Measurements from ENCODE around the gene GPBAR1.

The GPBAR1 gene

DNA sequence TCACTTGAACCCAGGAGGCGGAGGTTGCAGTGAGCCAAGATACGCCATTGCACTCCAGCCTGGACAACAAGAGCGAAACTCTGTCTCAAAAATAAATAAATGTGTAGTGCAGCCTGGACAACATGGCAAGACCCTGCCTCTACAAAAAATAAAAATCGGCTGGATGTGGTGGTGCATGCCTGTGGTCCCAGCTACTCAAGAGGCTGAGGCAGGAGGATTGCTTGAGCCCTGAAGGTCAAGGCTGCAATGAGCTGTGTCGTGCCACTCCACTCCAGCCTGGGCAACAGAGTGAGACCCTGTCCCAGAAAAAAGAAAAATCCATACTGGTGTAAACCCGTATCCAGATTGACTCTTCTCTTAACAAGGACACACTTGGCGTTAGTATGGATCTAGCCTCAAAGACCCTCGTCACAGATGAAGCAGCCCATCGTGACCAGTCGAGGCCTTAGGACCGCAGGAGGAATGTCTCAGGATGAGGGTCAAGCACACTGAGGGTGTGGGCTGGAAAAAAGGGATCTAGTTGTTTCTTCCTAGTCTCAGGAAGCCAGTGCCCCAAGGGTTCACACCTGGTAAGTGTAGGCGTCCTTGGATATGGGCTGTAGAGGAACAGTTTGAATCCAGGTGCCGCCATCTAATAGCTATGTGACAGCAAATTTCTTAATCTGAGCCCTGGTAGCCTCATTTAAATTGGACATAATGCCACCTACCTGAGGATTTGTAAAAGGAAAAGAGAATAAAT is 4.0 kb upstream of the GPBAR1 start:
- Histone ChIP-seq H3K4me1 (ENCODE audit: insufficient read depth, insufficient read length) (peaks cover 18% of the 10 kb centered on the region), H3K27me3 (ENCODE audit: insufficient read depth, insufficient read length) (no peaks in the 10 kb centered on the region), H3K4me3 (ENCODE audit: insufficient read length, low read depth) (no peak overlapping the region), H3K9ac (ENCODE audit: insufficient read length, low read depth) (no peak overlapping the region), H3K36me3 (ENCODE audit: insufficient read depth, insufficient read length, low read length) (peaks cover 48% of the 10 kb centered on the region), H3K9me3 (ENCODE audit: insufficient read depth, low read length) (no peaks in the 10 kb centered on the region)
- no peak for TF ChIP-seq SUZ12 (IDR thresholded peaks at IDR 0.05; ENCODE audit: extremely low read depth, insufficient read depth, insufficient read length)
- no peak for TF ChIP-seq ZNF274 (IDR thresholded peaks at IDR 0.05; ENCODE audit: low read depth, low read length)
- no peak for TF ChIP-seq YY1 (IDR thresholded peaks at IDR 0.05; ENCODE audit: insufficient read depth, insufficient read length)
- DNase-seq (ENCODE audit: low read depth, low spot score), result no peak

GRCh38 chr2:218257390-218257981 is 3.3 kb upstream of the GPBAR1 start:
- Histone ChIP-seq H3K27me3 (ENCODE audit: insufficient read depth, insufficient read length) (no peaks in the 10 kb centered on the region), H3K9ac (ENCODE audit: insufficient read length, low read depth) (no peak overlapping the region), H3K4me3 (ENCODE audit: insufficient read length, low read depth) (no peak overlapping the region), H3K36me3 (ENCODE audit: insufficient read depth, insufficient read length, low read length) (peaks cover 41% of the 10 kb centered on the region), H3K9me3 (ENCODE audit: insufficient read depth, low read length) (no peaks in the 10 kb centered on the region), H3K4me1 (ENCODE audit: insufficient read depth, insufficient read length) (peaks cover 20% of the 10 kb centered on the region)
- TF ChIP-seq ZNF274 (IDR thresholded peaks at IDR 0.05; ENCODE audit: low read depth, low read length) (no peak), YY1 (IDR thresholded peaks at IDR 0.05; ENCODE audit: insufficient read depth, insufficient read length) (no peak), SUZ12 (IDR thresholded peaks at IDR 0.05; ENCODE audit: extremely low read depth, insufficient read depth, insufficient read length) (no peak)
- DNase-seq (ENCODE audit: low read depth, low spot score), result peak; percentile 46

GRCh38 chr2:218259099-218259961 is 1.5 kb upstream of the GPBAR1 start:
- peaks cover 20% of the 10 kb centered on the region for H3K4me1 ChIP-seq (ENCODE audit: insufficient read depth, insufficient read length)
- no peaks in the 10 kb centered on the region for H3K9me3 ChIP-seq (ENCODE audit: insufficient read depth, low read length)
- peaks cover 41% of the 10 kb centered on the region for H3K36me3 ChIP-seq (ENCODE audit: insufficient read depth, insufficient read length, low read length)
- H3K4me3 ChIP-seq (ENCODE audit: insufficient read length, low read depth), result no peak overlapping the region
- TF ChIP-seq ZNF274 (IDR thresholded peaks at IDR 0.05; ENCODE audit: low read depth, low read length), result no peak
- TF ChIP-seq YY1 (IDR thresholded peaks at IDR 0.05; ENCODE audit: insufficient read depth, insufficient read length), result no peak
- no peak for TF ChIP-seq SUZ12 (IDR thresholded peaks at IDR 0.05; ENCODE audit: extremely low read depth, insufficient read depth, insufficient read length)
- H3K27me3 ChIP-seq (ENCODE audit: insufficient read depth, insufficient read length), result no peaks in the 10 kb centered on the region
- DNase-seq (ENCODE audit: low read depth, low spot score), result no peak
- H3K9ac ChIP-seq (ENCODE audit: insufficient read length, low read depth), result peak overlapping the region; percentile 3

DNA sequence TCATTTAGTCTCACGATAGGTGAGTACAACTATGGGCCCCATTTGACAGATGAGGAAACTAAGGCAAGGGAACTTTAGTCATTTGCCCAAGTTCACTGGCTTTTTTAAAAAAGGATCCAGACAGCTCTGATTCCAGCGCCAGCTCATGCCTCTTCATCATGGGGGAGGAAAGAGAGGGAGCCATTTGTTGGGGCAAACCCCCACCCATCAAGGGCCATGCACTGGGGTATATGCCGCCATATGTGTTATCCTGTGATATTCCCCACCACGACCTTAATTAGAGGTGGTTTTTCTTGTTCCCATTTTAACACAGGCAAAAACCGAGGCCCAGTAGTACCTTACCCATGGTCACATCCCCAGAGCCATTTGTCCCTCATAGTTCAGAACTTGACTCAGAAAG is 649 bp upstream of the GPBAR1 start:
- Histone ChIP-seq H3K27me3 (ENCODE audit: insufficient read depth, insufficient read length) (no peaks in the 10 kb centered on the region), H3K36me3 (ENCODE audit: insufficient read depth, insufficient read length, low read length) (peaks cover 41% of the 10 kb centered on the region), H3K4me1 (ENCODE audit: insufficient read depth, insufficient read length) (peaks cover 20% of the 10 kb centered on the region), H3K4me3 (ENCODE audit: insufficient read length, low read depth) (no peak overlapping the region), H3K9ac (ENCODE audit: insufficient read length, low read depth) (no peak overlapping the region), H3K9me3 (ENCODE audit: insufficient read depth, low read length) (no peaks in the 10 kb centered on the region)
- TF ChIP-seq ZNF274 (IDR thresholded peaks at IDR 0.05; ENCODE audit: low read depth, low read length) (no peak), SUZ12 (IDR thresholded peaks at IDR 0.05; ENCODE audit: extremely low read depth, insufficient read depth, insufficient read length) (no peak), YY1 (IDR thresholded peaks at IDR 0.05; ENCODE audit: insufficient read depth, insufficient read length) (no peak)
- no peak for DNase-seq (ENCODE audit: low read depth, low spot score)

DNA sequence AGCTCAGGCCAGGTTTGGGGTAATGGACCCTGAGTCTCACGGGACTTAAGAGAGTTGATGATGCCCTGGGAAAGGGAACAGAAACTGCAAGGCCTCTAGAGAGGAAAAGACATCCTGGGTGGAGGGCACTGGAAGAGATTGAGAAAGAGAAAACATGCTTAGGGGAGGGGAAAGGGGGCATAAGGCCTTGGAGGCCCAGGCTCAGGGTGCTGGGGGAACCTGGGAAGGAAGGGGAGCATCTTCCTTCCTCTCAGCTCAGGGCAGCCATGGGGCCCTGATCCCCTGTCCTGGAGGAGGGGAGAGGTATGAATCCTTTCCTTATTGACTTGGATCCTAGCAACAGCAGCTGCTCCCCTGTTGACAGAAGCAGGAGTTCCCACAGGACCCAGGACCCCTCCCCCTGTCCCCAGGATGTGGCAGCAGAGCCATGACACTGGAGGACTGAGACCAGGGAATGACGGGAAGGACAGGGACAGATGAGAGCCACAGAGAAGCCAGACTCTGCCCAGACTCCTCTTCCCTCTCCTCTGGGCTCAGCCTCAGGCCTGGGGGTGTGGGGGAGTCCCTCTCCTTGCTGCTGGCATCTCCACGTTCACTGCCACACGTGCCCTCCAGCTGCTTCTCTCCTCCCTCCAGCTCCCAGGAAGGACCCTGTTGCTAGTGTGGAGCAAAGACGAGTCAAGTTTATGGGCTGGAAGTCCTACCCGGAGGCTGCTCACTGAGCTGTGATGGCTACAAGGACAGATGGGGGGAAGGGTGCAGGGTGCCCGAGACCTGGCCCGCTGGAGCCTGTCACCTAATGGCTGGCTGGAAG is 815 bp downstream of the GPBAR1 start:
- peaks cover 45% of the 10 kb centered on the region for H3K36me3 ChIP-seq (ENCODE audit: insufficient read depth, insufficient read length, low read length)

GRCh38 chr2:218262237-218262600 is 1.4 kb downstream of the GPBAR1 start:
- no peak overlapping the region for H3K9ac ChIP-seq (ENCODE audit: insufficient read length, low read depth)
- H3K4me3 ChIP-seq (ENCODE audit: insufficient read length, low read depth), result no peak overlapping the region

More for the DNA sequence above, 815 bp downstream of the GPBAR1 start:
- TF ChIP-seq ZNF274 (IDR thresholded peaks at IDR 0.05; ENCODE audit: low read depth, low read length), result no peak
- TF ChIP-seq YY1 (IDR thresholded peaks at IDR 0.05; ENCODE audit: insufficient read depth, insufficient read length), result no peak
- TF ChIP-seq SUZ12 (IDR thresholded peaks at IDR 0.05; ENCODE audit: extremely low read depth, insufficient read depth, insufficient read length), result no peak
- DNase-seq (ENCODE audit: low read depth, low spot score), result no peak
- Histone ChIP-seq H3K4me3 (ENCODE audit: insufficient read length, low read depth) (no peak overlapping the region), H3K9ac (ENCODE audit: insufficient read length, low read depth) (peak overlapping the region; percentile 18), H3K9me3 (ENCODE audit: insufficient read depth, low read length) (no peaks in the 10 kb centered on the region), H3K4me1 (ENCODE audit: insufficient read depth, insufficient read length) (peaks cover 20% of the 10 kb centered on the region), H3K27me3 (ENCODE audit: insufficient read depth, insufficient read length) (no peaks in the 10 kb centered on the region)

More at GRCh38 chr2:218262237-218262600, 1.4 kb downstream of the GPBAR1 start:
- Histone ChIP-seq H3K36me3 (ENCODE audit: insufficient read depth, insufficient read length, low read length) (peaks cover 48% of the 10 kb centered on the region), H3K9me3 (ENCODE audit: insufficient read depth, low read length) (no peaks in the 10 kb centered on the region), H3K4me1 (ENCODE audit: insufficient read depth, insufficient read length) (peaks cover 20% of the 10 kb centered on the region), H3K27me3 (ENCODE audit: insufficient read depth, insufficient read length) (no peaks in the 10 kb centered on the region)
- no peak for TF ChIP-seq SUZ12 (IDR thresholded peaks at IDR 0.05; ENCODE audit: extremely low read depth, insufficient read depth, insufficient read length)
- no peak for TF ChIP-seq YY1 (IDR thresholded peaks at IDR 0.05; ENCODE audit: insufficient read depth, insufficient read length)
- TF ChIP-seq ZNF274 (IDR thresholded peaks at IDR 0.05; ENCODE audit: low read depth, low read length), result no peak
- DNase-seq (ENCODE audit: low read depth, low spot score), result no peak
